ENCODE data around the gene KATNAL1. TPM values are rescaled to one million over a fixed set of nuclear protein-coding genes. Genes with fewer than 3 reads are reported as not detected.

The KATNAL1 gene
- 29.3 and 30.0 TPM in 2 replicates for total RNA-seq
- long read RNA-seq, full-length matches to known transcripts, result 26 of 39 reads
- long read RNA-seq, partial matches to known transcripts, result 1 of 39 reads
- long read RNA-seq, other reads (novel, unspliced or antisense), result 12 of 39 reads

DNA sequence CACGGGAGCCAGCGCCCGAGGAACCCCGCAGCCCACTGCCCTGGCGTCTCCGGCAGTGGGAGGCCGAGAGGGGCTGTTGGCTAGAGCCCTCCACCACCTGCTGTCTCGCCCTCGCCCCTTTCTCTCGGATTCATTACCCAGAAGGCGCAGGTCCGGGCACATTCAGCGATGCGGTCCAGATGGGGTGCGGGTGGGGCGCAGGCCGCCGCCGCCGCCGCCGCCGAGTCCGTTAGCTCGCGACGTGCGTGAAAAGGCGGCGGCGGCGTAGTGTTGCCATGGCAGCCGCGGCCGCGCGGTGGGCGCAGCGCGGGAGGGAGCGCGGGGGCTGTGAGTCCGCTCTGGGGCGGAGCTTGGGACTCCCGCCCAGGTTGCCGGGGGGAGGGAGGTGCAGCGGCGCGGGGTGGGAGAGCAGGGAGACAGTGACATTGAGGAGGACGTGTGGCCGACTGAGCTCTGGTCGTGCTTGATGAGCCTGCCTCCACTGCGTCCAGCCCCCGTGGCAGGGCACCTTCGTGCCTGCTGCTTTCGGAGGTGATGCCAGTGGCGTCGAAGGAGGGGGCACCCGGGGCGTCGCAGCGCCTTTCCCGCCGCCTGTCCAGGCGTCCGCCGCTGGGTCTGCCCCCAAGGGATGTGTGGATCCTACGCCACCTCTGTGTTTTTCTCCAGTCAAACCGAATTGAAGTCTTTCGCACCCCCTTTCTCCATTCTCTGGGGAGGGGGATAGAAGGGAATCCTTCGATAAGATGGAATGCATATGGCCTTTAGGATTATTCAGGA lies at the start of gene KATNAL1:
KATNAL1 (minus strand) TSS at position 358 of the 777 bp plus-strand sequence. CDS start 23,774 bp downstream, outside the sequence.
- Mint-ChIP-seq H3K4me1 (ENCODE audit: unreplicated experiment) (peaks cover 52% of the 10 kb centered on the region), H3K9me3 (ENCODE audit: unreplicated experiment) (no peaks in the 10 kb centered on the region), H3K27ac (ENCODE audit: unreplicated experiment) (peak within 1 kb of the TSS; percentile 74), H3K4me3 (ENCODE audit: unreplicated experiment) (peak within 1 kb of the TSS; percentile 86), H3K36me3 (ENCODE audit: unreplicated experiment) (peaks cover 2% of the 10 kb centered on the region), H3K27me3 (ENCODE audit: unreplicated experiment) (no peaks in the 10 kb centered on the region)
- TF ChIP-seq, protein P1, sequence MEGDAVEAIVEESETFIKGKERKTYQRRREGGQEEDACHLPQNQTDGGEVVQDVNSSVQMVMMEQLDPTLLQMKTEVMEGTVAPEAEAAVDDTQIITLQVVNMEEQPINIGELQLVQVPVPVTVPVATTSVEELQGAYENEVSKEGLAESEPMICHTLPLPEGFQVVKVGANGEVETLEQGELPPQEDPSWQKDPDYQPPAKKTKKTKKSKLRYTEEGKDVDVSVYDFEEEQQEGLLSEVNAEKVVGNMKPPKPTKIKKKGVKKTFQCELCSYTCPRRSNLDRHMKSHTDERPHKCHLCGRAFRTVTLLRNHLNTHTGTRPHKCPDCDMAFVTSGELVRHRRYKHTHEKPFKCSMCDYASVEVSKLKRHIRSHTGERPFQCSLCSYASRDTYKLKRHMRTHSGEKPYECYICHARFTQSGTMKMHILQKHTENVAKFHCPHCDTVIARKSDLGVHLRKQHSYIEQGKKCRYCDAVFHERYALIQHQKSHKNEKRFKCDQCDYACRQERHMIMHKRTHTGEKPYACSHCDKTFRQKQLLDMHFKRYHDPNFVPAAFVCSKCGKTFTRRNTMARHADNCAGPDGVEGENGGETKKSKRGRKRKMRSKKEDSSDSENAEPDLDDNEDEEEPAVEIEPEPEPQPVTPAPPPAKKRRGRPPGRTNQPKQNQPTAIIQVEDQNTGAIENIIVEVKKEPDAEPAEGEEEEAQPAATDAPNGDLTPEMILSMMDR (IDR thresholded peaks at IDR 0.05), result no peak
- peak; percentile 89 for DNase-seq (ENCODE audit: extremely low spot score, unreplicated experiment)

DNA sequence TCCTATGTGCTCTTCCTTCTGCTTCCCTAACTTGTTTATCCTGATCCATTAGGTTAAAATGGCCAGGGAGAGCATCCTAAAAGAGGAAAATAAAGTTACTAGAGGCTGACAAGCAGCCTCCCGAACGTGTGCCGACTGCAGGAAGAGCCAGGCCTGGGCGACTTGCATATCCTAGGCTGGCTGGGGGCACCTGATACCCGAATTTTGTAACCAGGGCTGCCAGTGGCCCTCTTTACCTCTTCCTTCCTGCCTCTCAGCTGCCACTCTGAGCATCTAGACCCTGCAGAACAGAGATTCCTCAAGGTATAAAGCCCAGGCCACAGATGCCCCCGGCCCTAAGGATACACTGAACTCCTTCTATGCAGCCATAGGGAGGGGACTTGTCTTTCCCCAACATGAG lies 48.5 kb upstream of the KATNAL1 start:
- TF ChIP-seq, protein P1 (IDR thresholded peaks at IDR 0.05), result no peak
- Mint-ChIP-seq H3K27ac (ENCODE audit: unreplicated experiment) (no peak overlapping the region), H3K9me3 (ENCODE audit: unreplicated experiment) (peaks cover 11% of the 10 kb centered on the region), H3K4me1 (ENCODE audit: unreplicated experiment) (peaks cover 5% of the 10 kb centered on the region), H3K4me3 (ENCODE audit: unreplicated experiment) (no peak overlapping the region), H3K27me3 (ENCODE audit: unreplicated experiment) (no peaks in the 10 kb centered on the region), H3K36me3 (ENCODE audit: unreplicated experiment) (peaks cover 7% of the 10 kb centered on the region)
- DNase-seq (ENCODE audit: extremely low spot score, unreplicated experiment), result no peak

DNA sequence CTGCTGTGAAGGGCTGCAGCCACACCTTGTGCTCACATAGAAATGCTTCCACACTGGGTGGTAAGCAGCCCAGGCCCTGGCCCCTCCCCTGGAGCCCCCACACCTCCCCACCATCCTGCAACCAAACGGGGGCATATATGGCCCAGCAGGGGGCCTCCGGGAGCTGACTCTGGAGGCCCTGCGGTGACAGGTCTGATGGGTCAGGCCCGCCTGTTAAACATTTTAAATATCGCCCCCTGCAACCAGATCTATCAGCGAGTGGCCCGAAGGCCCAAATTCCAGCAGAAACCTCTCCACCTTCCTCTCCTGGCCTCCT lies 48.0 kb upstream of the KATNAL1 start:
- H3K36me3 Mint-ChIP-seq (ENCODE audit: unreplicated experiment), result peaks cover 7% of the 10 kb centered on the region
- no peak for DNase-seq (ENCODE audit: extremely low spot score, unreplicated experiment)
- H3K4me1 Mint-ChIP-seq (ENCODE audit: unreplicated experiment), result peaks cover 5% of the 10 kb centered on the region
- H3K27ac Mint-ChIP-seq (ENCODE audit: unreplicated experiment), result no peak overlapping the region
- TF ChIP-seq, protein P1 (IDR thresholded peaks at IDR 0.05), result no peak
- peaks cover 11% of the 10 kb centered on the region for H3K9me3 Mint-ChIP-seq (ENCODE audit: unreplicated experiment)
- H3K4me3 Mint-ChIP-seq (ENCODE audit: unreplicated experiment), result no peak overlapping the region
- H3K27me3 Mint-ChIP-seq (ENCODE audit: unreplicated experiment), result no peaks in the 10 kb centered on the region

DNA sequence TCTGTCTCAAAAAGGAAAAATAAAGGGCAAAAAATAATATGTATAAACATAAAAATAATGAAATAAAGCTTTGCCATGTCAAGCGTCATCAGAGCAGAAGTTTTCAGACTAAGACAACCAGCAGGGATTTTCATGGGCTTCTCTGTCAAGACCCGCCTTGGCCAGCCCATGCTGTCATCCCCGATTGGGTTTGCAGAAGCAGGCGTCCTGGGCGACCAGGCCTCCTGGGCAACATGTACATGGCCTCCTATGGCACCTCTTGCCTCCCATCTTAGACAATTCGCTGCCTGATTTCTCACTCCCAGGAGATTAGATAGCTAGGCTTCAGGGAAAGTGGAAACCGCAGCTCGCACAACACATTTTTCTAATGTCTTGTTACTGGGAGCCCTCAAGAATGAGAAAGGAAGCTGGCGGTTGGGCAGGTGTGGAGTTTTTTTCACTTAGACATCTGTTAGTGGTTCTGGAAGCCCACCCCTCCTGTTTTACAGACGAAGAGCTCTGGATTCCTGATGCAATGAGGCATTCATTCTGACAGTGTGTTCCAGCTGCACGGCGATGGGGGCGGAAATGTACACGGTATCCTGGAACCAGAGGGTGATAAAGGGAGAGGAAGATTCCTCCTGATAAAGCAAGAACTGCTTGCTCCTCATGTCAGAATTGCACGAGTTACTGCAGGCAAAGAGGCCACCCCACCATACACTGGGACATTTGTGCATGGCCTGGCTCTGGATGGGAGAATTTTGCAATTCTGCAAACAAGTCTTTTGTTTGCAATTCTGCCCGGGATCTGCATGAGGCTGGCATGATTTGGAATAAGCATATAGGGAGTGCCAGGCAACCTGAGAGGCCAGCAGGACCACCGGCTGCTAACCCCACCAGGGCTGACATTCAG lies 47.4 kb upstream of the KATNAL1 start:
- TF ChIP-seq, protein P1 (IDR thresholded peaks at IDR 0.05), result no peak
- DNase-seq (ENCODE audit: extremely low spot score, unreplicated experiment), result no peak
- H3K4me3 Mint-ChIP-seq (ENCODE audit: unreplicated experiment), result no peak overlapping the region
- H3K4me1 Mint-ChIP-seq (ENCODE audit: unreplicated experiment), result peaks cover 5% of the 10 kb centered on the region
- no peak overlapping the region for H3K27ac Mint-ChIP-seq (ENCODE audit: unreplicated experiment)
- peaks cover 11% of the 10 kb centered on the region for H3K9me3 Mint-ChIP-seq (ENCODE audit: unreplicated experiment)
- H3K27me3 Mint-ChIP-seq (ENCODE audit: unreplicated experiment), result no peaks in the 10 kb centered on the region
- peaks cover 7% of the 10 kb centered on the region for H3K36me3 Mint-ChIP-seq (ENCODE audit: unreplicated experiment)
